Stimulated activated CD8-positive, alpha-beta memory T cell treated with anti-CD3 and anti-CD28 coated beads, Interleukin-15, amount 100 ng/mL, for 24 hours (primary cell): ENCODE data around the gene CERS6.

Experiments used
- DNase-seq: peaks from one replicate; pipeline ENCODE4 v3.0.0-alpha.2; 2020; ENCODE audit warnings: low read depth

Gene CERS6

DNA sequence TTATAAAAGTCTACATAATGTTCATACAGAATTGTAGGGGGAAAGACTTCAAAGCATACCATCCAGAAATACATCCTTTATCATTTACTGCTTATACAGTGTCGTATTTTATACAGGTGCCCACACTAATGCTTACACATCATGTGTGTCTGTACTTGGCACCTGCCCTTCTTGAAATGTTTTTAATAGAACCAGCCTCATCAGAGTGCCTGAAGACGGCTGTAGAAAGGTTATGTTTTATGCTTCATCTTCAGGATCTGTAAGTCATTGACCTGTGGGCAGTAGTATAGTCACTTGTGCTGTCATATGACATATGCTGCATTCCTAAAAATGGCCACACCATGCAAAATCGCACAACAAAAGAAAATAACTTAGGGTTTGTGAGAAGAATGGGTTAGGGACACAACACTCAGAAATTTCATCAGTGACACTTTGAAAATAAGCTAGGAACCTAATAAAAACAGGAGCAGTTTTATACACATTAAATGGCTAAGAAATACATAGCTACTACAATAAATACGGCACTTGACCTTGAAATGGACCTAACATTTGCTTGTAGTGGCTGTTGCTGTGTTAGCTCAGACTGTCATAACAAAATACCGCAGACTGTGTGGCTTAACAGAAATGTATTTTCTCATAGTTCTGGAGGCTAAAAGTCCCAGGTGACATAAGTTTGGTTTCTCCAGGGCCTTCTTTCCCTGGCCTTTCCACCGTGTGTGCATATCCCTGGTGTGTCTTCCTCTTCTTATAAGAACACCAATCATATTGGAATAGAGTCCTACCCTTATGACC, 112.6 kb downstream of the CERS6 start:
- DNase-seq = no peak

DNA sequence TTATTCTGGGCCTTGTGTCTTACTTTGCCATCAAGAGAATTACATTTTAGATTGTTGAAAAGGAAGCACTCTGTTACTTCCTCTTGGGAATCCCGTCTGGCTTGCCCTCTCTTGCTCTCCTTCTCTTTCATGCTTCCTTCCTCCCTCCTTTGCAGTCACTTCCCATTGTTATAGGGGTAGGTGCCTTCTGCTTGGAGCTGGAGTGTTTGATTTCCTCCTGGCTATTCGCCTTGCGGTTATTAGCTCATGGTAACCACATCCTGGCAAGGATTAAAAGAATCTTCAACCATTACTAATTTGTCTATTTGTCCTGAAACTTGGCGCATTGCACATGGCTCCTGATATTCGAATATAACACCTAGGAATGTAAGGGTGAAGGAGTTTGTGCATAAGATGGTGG, 115.0 kb downstream of the CERS6 start:
- no peak for DNase-seq

DNA sequence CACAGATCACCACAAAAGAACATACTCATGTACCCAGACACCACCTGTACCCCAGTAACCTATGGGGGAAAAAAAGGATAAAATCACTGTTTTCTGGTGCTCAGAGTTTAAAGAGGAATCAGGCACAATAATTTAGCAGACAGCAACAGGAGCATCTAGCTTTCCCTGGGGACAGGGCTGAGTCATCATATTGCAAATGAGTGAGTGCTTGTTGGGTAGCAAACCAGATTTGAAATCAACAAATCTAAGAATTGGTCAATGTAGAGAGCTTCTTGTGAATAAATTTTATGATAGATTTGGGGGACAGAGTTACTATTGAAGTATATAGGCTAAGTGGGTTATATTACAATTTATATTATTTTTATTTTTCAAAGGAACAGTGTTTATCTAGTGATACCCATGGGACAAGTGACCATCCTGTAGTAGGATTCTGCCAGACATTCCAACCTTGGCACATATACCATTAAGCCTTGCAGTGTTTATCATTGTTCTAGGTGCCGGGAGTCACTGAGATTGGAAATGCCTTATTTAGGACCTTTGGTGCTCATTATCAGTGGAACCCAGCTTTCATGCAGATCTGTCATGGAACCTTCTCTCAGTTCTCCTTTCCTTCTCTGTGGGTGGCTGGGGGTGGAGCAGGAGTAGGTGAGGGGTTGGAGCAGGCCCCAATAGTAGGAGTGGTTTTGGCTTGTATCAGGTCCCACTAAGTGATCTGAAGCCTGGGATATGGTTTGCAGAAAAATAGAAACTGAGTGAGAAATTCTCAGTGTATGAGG, 117.2 kb downstream of the CERS6 start:
- no peak for DNase-seq

DNA sequence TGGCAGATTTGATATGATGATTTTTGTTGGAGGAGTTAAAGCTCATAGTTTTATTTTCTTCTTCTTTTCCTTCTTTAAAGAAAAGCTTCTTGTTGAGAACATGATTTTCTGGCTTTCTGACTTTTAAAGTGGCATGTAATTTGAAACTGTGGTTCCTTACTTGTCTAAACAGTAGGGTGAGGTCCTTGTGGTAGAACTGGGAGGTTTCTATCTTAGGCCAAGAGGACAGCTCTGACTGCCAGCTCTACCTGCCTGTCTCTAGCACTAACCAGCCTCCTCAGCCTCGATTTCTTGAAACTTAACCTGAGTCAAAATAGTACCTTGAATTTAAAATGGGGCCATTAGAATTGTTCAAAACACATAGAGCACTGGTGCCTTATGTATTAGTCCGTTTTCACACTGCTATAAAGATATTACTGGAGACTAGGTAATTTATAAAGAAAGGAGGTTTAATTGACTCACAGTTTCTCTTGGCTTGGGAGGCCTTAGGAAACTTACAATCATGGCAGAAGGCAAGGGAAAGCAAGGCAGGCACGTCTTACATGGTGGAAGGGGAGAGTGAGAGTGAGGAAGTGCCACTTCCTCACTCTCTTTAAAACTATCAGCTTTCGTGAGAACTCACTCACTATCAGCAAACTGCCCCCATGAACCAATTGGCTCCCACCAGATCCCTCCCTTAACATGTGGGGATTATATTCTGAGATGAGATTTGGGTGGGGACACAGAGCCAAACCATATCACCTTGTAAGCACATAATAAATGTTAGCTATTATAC, 119.0 kb downstream of the CERS6 start:
- DNase-seq = no peak

DNA sequence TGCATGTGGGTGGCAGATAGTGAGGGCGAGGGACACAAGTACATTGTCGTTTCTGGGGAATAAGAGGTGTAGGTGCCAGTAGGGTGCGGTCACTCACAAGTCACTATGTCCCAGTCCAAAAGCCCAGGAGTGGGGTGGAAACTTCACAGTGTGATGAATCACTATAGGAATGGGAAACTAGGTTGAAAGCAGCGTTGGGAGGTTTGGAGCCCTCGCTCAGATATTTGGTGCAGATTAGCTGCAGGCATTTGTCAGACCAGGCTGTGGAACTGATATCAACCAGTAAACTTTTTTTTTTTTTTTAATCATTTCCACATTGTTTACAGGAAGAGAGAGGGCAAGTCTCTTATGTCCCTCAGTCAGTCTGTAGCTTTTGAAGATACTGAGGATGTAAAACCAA, 121.8 kb downstream of the CERS6 start:
- no peak for DNase-seq

DNA sequence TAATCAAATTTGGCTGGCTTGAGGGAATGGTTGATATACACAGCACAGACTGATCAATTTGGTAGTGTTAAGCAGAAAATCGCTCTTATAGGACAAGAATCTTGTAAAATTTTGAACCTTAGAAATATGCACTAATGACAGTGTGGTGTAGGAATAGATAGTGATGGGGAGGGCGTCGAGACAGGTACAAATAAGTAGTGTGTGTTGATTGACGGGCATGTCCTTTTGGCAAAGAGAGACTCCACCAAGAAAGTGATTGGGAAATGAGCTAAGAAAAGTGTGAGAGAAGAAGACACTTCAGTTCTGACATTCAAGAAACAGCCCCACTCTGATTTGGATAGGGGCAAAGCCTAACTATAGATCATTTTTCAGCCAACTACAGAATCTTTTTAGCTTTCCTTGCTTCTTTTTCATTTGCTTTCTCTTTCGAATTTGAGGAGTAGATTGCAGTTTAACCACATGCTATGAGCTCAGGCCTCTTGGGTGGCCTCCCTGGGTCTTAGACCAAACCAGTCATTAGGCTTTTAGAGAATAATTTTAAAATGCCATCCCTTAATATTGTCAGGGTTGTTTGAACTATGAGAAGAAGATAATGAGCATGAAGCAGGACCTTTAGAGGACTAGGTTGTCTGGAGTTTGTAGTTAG, 127.1 kb downstream of the CERS6 start:
- DNase-seq = no peak

DNA sequence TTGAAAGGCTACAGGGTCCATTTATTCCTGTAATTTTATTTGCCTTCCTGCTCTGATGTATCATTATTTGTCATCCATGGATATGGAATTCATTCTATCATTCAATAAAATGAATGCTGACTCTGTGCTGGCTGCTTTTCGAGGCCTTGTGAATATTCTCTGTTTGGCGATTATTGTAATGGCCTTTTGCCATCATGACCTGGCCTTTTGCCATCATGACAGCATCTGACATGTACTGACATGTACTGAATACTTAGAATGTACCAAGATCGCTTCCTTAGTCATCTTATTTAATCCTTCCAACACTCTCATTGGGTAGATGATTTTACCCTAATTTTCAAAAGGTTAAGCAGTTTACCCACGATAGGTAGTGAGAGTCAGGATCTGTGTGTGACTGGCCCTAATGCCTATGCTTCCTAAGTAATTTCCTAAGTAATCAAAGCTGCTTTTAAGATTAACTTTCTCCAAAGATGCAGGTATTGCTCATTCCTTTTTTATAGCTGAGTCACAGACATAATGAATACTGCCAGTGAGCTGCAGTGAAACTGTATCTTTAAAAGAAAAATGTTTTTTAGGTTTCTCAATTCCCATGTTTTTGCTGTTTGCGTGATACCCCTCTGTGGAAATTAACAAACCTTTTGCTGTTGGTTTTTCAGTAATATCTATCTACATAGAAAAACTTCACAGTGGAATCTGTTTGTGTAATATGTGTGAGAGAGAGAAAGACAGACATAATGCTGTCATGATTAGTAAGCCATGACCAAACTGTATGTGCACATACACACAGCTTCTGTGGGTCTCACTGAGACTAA, 127.8 kb downstream of the CERS6 start:
- DNase-seq = no peak

DNA sequence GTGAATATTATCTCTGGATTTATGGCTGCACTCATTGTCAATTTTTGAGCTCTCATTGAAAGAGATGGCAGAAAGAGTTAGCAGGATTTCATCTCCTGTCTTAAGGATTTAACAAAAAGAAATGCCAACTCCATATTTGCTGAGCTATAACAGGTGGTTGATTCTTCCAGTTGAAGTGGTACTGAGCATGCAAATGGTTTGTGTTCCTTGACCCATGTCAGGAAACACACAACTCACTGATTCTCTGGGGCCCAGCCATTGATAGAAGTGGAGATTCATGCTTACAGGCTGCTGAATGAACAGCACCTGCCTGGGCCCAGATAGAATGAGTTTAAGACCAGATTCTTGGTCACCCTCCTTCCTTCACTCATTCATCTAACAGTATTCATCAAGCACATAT, 128.8 kb downstream of the CERS6 start:
- DNase-seq = no peak

DNA sequence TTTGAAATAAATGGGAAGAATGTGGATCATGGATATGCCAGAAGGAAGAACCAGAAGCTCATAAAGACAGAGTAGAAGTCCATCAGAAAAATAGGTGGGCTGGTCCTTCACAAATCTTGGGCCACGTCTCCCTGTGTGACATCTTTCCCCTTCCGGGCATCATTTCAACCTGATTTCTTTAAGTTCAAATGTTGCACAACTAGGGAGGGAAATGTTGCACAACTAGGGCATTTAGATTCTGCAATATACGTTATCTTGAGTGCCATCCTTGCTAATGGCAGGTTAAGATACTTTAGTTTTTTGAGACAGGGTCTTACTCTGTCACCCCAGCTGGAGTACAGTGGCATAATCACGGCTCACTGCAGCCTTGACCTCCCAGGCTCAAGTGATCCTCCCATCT, 129.6 kb downstream of the CERS6 start:
- DNase-seq = no peak

DNA sequence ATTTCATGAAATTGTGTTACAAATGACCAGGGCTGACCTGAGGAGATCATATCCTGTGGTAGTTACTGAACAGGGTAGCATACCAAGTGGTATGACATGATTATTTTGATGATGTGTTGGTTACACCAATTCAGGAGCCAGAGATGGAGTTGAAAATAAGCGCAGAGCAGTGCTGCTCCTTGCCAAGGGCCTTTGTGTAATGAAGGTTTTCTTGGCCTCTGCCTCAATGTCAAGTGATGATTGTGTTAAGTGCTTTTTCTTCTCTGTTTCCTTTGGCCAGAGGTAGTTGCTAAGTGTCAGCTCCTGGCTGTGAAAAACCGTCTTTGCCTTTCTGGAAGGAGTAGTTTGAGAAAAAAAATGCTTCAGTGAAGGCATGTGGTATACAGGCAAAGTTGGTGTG, 131.2 kb downstream of the CERS6 start:
- DNase-seq = no peak

DNA sequence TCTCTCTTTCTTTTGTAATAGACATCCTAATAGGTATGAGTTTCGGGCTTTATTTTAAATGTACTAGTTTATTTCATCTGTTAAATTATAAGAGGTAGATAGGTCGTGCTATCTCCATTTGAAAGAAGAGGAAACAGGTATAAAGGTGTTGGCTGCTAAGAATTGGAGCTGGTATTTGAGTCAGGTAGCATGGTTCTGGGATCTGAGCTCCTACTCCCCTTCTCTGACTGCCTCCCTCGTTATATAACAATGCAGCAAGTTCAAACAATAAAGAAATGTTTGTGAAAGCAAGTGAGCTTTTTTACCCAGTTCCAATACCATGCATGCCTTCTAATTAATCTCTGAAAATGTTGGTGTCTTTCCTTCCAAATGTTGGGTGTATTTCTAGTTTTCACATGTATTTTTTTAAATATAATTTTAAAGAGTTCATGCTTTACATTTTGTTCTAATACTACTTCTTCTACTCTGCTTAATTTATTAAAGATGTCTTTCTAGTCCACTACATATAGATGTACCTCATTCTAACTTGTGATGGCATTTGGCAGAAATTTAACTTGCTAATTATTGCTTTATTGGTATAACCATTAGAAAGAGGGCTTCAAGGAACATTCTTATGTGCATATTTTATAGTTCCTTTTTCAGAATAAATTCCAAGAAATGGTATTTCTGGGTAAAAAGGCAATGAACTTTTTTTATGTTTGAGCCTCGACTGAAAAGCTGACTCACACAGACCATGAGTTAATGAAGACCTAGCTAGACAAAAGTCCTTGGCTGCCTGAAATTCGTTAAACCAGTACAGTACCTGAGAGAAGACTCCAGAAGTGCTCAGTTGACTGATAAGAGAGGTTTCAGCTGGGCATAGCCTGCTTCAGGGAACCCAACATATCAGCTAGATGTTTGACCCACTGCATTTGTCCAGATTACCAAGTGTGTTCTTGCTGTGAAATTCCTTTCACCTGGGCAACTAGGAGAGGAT, 133.5 kb downstream of the CERS6 start:
- no peak for DNase-seq

DNA sequence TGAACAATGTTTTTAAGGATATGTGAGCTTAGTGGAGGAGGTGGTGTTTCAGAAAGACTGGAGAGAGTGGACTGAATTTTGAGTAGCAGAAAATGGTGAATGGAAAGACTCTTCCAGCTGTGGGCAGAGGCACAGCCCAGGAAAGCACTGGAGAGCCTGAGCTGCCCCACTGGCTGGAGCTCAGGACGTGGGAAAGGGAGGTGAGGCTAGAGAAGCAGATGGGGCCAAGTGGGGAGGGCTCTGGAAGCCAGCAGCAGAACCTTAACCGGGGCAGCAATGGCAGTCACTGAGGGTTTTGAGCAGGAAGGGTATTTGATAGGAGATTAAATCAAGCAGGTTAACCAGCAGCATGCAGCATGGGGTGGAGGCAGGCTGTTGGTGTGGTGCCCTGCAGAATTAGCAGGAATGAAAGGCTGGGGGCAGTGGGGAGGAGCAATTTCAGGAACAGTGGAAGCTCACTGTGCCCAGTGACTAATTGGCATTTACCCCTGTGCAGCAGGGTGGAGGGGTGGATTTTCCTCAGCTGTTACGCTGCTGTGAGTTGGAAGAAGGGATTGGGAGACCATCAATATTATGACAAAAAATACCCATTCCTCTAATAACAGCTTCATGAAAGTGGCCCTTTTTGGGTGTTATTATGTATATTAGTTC, 136.2 kb downstream of the CERS6 start:
- no peak for DNase-seq

DNA sequence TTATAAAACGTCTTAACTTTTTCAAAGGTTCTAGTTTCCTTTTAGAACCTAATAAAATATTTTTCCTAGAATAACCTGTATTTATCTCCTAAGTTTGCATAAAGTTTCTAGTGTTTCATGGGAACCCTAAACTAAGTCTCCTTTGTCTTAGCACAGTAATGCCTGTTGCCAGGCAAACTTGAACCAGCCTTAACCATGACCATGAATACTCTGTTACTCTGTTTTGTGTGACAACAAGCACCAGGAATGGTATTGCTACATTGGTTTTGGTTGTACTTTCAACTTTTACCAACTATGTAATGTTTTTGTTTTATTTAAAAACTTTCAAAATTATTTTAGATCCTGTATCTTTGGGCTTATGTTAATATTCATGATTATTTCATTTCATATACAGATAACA, 137.6 kb downstream of the CERS6 start:
- DNase-seq = no peak

DNA sequence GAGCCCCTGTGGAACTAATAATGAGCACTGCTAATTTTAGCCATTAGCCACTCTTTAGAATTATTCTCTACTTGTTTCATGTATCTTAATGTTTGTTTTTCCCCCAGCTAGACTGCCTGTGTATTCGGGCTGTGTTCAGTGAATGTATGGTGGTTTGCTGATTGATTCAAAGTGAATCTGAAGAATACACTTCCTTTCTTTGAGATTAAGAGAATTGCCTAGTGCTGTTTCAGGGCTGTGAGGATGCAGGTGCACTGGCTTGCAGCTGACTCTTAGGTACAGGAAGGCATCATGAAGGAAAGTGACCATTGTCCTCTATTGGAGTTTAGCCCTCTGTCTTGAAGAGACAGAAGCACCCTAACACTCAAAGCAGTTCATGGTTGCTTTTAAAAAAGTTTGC, 138.7 kb downstream of the CERS6 start:
- no peak for DNase-seq

DNA sequence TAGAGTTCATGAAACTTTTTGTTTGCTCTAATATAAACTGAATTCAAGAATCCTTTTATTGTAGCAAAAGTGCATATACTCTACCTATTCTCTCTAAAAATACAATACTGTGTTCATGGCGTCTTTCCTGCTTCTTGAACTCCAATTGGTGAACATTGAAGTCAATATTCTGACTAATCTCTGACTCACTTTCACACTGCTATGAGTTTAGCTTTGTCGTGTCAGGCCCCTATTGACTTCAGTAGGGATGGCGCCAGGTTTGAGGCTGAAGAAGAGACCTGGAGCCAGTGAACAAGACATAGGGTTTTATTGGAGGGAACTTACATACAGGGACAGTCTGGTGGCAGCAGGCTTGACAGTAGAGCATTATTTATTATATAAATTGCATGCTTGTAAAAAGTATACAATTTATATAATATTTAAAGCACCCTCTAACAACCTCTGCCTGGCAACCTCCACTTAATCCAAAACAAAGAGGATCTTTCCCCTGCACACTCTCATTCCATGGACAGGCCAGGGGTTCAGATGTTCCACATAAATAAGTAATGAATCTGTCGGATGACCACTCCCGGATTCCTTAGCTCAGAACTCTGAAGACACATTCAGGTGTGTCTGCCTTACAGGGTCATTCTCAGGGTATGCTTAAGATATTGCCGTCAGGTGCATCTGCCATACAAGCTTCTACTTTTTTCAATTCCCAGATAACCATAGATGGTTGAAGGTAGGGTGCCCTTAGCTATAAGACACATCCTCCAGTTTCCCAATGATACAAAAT, 141.0 kb downstream of the CERS6 start:
- no peak for DNase-seq

DNA sequence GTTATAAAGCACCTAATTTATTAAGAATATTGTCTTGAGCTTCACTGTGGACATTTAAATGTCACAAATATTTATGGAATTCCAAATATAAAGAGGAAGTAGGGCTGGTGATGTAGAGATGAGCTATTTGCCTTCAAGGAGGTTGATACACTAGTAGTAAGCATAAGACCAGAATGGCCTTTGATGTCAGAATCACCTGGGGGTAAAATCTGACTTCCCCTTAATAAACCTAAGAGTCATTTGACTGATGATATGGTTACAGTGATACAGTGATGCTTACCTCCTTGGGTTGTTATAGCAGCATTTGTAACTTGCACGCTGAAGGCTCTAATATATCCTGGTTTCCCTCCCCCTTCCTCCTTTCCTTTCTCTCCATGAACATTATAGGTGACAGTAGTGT, 143.7 kb downstream of the CERS6 start:
- DNase-seq = no peak

DNA sequence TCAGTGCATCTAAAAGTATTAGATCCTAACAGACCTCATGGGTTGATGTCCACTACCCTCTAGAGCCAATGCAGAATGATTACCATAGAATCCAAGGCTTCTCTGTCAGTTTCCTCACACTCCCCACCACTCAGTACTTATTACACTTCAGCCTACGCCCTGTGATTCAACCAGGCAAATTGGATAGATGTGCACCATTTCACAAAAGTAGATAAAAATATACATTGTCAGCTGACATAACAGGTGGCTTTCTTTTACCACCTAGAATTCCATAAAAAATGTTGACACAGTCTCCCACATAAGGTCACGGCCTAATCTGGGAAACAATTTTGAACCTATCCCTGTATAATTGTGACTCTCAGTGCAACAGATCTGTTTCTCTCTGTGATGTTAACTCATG, 144.9 kb downstream of the CERS6 start:
- no peak for DNase-seq

DNA sequence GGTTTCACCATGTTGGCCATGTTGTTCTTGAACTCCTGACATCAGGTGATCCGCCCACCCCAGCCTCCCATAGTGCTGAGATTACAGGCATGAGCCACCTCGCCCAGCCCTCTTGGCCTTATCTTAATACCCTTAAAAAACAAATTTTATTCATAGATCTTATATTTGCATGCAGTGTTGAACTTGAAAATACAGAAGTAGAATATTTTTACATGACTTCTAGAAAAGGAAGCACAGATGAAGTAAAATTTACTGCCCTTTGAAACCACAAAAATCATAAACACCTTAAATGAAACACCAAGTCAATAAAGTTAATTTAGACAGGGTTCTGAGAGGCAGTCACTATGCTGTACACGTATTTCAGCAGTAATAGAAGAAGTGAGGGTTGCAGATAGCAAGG, 145.7 kb downstream of the CERS6 start:
- DNase-seq = no peak

DNA sequence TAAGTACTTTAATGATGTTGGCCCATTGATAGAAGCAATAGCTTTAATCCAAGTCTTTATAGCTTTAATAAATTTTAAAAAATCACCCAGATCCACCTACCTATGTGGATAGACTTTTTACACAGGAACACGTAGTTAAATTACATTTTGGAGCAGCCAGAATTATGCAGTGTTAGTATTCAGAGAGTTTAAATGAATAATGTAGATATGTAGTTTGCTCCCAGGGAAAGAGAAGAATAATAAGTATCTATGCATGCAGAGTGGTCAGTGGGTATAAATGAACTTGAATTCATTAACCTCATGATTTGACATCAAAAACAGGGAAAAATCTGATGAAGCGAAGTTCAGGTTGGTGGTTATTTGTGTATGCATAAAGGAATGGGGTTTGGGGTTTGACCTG, 146.3 kb downstream of the CERS6 start:
- DNase-seq = no peak
